Measurements from ENCODE around the gene CKMT2.

Gene CKMT2

DNA sequence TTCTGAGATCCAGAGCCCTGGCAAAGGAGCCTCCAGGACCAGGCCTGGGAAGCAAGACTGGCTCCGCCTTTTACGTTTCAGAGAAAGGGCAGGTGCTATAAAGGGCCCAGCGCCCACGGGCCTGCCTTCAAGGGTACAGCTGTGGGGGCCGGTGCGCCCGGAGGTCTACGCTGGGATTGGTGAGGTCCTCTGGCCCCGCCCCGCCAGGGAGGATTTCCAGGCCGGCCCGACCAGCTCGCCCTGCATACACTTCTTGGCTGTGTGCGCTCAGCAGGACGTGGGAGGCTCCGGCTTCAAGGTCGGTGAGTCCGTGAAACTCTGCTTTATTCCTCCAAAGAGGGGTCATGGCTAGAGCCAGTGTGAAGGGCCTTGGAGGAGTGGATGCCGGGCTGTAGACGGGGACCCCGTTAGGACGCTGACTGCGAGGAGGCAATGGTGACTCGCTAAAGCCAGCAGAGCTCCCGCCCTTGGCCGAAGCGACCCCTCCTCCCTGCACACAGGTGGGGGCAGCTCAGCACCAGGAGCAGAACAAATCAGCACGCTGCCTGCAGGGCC lies at the start of gene CKMT2:
Gene CKMT2, plus strand, starts transcription at position 243 of the 555 bp plus-strand sequence. CDS start 17,811 bp downstream, outside the sequence.
- DNase-seq = no peak

DNA sequence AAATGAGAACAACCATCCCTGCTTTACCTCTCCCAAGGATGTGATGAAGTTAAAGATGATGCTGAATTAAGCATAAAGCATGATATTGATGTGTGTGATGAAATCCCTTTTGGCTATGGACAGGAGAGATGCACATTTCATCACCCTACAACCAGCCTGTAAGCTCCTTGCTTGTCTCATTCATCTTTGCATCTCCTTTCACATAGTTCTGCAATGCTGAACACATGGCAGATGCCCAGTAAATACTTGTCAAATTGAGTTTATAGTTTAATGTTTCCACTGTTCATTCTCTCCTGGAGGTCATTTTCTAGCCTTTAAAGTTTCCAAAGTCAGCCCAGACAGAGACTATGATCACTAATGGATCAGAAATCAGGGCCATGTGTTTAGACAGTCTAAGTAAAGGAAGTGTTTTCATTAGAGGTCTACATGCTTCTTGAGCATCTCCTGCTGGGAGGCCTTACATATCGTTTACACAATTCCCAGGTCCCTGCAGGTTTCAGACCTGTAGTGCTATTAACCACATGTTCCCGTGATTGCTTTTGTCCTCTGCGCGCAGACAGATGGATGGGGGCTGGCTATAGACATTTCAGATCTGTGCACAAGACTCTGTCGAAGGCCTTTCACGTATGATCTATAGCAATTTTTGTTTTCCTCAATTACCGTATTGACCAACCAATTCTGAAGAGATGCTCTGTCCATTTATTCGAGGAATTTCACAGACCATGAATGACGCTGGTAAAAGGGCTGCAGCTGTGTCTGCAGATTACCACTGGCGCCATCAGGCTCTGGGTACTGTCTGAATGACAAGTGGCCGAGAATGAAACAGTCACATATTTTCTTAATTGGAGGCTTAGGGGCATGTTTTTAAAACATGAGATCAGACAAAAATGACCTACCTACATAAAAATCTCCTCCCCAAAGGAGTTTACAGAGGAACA lies 49.0 kb upstream of the CKMT2 start:
- no peak for DNase-seq

DNA sequence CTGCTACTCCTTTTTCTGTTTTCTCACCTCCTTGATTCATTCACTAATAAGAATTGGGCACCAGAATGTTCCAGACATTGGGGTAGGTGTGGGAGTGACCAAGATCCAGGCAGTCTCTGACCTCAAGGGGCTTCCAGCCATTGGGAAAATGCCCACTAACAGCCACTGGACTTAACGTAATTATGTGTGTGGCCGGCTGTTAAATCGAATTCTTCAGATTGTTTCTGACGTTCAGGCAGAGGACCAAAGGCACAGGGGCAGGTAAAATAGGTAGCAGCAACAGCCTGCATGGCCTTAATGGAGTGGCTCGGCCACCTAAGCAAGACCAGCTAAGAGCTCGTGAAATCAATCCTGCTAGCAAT lies 48.4 kb upstream of the CKMT2 start:
- no peak for DNase-seq

DNA sequence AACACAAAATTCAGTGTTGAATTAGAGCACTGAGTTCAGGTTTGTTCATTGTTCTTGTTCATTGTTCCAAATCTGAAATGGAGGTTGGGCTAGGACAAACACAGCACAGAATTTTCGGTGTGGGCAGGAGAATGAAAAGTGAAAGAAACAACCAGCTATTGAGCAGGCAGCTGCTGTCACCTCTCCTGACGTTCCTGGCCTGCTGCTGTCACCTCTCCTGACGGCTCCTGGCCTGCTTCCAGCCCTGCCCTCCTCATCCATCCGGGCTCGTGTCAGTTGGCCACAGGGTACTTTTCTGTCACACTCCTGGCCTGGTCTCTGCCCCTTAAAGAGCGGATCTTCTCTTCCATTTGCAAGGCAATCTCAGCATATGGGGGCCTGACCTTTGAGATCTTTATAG lies 45.2 kb upstream of the CKMT2 start:
- no peak for DNase-seq

DNA sequence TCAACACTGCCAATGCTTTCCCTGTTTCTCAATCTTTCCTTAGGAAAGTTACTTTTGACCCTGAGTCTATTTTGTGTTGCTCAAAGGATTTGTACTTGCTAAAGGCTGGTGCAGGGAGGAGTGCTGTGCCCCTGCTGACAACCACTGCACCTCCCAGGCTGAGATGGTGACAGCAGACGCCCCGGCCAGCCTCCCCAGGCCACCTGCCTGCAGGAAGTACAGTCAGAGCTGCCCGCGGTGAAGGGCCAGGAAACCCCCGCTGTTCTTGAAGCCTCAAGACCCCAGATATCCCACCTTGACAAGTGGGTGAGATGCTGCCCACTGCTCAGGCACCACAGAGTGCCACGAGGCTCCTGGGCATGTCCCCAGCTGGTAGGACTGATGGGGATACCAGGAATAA lies 44.2 kb upstream of the CKMT2 start:
- DNase-seq = no peak

DNA sequence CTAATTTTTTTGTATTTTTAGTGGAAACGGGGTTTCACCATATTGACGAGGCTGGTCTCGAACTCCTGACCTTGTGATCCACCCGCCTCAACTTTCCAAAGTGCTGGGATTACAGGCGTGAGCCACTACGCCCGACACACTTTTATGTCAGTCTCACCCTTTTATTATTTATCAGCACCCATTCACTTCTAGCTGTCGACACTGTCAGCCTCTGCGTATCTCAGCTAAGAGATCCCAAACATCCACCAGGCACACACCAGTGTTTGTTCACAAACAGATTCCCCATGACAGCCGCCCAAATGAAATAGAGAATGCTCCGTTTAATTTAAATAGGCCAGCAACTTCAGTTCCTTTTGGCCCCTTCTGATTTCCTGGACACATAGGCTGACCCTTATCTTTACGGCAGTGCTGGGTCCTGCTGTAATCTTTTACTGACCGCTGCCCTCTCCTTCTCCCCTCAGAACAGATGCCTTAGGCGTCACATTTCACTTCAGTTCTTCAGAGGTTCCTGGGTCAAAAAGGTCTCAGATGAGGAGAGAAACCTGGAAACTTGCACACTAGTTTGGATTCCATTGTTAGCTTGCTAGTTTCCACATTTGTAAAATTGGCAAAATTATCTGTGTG lies 43.1 kb upstream of the CKMT2 start:
- DNase-seq = no peak

DNA sequence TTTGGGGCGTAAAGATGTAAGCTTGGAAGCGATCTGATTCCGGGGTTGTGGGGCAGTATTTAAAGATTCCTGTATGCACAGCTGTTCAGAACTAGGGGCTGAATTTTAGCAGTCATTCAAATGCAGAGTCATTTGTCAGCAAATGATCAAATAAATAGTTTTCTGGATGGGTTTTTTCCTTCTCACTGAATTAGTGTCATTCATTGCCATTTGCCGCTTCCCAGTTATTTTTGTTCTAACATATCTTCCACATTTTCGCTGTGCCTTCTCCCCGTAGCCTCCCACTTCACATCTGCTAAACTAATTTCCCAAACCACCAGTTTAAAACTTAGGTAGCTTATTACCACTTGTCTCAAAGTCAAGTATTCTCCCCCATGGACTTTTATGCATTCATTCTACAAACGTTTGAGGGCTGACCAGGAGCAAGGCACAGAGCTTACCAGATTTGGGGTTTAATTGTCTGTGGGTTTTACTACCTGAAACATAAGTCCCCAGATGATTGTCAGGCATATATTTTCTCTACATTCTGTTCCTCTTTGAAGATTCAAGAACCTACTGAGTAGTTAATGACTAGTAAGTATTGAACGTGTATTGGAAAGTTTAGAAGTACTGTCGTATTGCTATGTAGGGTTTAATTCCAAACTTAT lies 41.3 kb upstream of the CKMT2 start:
- no peak for DNase-seq

DNA sequence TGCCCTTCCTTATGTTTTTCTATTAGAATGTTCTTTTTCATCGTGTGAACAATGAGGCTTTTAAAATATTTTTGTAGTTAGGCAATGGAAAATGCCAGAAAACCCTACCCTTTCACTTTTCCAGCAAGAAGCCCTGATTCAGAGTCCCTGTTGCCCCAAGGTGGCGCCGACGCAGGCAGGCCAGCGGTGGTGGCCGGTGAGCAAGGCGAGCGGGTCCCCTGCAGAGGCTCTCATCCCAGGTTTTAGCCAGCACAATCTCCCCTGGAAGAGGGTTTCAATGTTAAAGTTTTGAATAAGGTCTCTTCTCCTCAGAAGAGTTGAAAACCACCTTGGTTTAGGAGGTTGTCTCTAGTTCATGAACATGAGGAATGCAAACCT lies 40.8 kb upstream of the CKMT2 start:
- DNase-seq = no peak

DNA sequence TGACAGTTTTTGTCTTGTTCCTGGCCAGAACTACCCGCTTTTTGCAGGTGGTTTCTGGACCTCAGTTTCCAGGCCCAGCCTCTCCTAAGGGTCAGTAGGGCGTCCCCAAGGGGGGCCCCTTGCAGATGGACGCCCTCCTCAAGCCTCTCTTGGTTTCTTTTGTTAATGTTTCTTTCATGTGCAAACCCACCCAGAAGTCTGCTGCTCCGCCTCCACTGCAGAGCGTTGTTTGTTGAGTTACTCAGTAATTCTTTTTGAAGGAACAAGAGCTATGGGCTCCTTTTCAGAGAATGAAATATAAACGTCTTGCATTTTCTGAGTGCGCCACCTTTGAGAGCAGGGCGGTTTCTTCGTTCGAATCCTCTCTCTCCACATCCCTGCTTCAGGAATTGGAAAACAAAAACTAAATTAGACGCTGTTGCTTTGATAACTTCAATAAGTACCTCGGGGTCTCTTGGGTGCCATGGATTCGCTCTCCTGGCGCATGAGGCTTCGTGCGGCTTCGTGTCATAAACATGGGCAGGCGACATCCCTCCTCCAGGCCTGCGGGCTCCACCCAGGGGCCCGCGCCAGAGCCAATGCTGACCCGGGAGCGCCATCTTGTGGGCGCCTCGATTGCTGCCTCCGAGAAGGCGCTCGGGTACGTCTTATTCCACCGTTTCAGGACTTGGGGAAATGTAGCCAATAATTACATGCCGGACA lies 38.3 kb upstream of the CKMT2 start:
- peak; percentile 37 for DNase-seq

DNA sequence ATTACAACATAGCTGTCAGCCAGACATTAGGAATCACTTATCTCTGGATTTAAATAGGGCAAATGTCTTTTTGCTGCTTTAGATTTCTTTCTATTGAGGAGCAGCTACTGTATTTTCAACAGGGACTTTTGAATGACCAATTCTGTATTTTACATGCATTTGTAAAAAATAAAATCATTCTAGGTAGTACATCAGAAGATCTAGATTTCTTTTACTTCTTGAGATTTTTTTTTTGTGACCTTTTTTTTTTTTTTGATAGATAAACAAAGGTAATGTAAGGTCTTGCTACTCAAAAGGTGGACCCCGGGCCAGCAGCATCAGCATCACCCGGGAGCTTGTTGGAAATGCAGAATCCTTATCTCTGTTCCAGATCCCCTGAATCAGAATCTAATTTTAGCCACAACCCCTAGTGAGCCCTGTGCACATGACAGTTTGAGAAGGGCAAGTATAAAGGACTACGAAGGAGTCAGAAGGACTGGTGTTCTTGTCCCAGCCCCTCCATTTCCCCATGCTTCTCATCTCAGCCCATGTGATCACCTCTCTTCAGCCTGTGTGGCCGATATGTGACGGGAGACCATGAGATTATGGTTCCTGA lies 37.7 kb upstream of the CKMT2 start:
- no peak for DNase-seq

DNA sequence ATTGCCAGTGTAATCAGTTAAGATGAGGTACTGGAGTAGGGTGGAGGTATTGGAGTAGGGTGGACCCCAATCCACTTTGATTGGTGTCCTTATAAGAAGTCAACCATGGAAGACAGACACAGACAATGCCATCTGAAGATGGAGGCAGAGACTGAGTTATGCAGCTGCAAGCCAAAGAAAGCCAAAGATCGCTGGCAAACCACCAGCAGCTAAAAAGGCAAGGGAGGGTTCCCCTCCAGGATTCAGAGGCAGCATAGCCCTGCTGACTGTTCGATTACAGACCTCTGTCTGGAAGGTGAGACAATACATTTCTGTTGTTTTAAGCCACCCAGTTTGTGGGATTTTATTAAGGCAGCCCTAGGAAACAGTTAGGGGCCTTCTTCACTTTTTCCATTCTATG lies 30.5 kb upstream of the CKMT2 start:
- DNase-seq = no peak

DNA sequence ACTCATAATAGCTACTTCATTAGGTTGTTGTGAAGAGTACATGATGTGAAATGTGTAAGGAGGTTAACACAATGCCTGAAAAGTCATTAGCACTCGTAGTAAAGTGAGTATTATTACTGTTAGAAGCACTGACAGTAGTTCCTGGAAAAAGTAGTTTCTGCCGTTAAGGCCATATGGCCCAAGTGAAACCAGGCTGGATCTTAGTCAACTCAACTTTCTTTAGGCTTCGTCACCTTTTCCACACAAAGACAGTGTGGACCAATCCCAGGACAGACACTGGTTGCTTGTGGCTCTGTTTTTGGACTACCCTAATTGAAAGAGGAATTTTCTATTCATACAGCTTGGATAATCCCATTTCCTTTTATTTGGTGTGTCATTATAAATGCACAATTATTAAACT lies 29.4 kb upstream of the CKMT2 start:
- no peak for DNase-seq

DNA sequence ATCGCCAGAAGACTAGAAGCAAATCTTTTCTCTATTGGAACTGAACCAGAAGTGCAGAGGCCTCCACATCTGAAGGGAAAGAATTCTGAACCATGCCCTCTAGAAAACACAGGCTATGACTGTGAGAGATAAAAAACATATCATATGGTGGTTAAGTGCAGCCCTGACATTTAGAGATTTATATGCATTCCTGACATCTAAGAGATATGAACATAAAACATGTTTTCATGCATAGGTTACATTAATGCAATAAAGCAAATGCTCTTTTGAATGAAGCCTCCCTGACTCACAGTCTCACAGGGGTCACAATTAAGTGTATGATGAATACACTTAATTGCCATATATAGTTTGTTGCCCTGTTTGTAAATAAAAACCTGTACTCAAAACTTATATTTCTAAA lies 28.9 kb upstream of the CKMT2 start:
- DNase-seq = no peak

DNA sequence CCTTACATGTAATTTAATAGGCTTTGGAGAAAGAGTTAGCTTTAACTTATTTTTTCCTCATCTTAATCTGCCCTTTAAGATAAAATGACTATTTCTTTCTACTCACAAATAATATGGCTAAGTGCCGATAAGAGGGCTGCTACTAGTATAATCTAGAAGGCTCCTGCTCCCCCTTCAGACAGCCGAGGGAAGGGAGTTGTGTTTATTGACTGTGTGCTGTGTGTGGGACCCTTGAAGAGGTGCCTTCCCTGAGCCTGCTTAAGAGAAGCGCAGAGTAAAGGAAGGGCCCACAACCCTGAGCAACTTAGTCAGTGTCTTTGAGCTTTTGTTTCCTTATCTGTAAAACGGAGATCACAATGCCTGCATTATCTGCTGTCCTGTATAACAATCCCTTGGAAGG lies 28.1 kb upstream of the CKMT2 start:
- DNase-seq = no peak

DNA sequence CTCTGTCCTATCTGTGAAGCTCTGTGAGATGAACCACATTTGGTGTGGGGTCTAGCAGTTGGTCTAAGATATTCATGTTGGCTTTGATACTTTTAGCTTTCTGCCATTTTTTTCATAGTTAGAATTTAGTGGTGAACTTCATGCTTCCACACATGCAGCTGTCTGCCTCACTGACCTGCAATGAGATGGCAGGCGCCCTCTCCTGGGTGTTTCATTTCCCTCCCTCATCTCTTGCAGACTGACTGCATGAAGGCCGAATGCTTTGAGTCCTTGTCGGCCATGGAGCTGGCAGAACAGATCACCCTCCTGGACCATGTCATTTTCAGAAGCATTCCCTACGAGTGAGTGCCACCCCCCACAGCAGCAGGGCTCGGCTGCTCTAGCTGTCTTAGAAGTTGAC lies 26.1 kb upstream of the CKMT2 start:
- no peak for DNase-seq

DNA sequence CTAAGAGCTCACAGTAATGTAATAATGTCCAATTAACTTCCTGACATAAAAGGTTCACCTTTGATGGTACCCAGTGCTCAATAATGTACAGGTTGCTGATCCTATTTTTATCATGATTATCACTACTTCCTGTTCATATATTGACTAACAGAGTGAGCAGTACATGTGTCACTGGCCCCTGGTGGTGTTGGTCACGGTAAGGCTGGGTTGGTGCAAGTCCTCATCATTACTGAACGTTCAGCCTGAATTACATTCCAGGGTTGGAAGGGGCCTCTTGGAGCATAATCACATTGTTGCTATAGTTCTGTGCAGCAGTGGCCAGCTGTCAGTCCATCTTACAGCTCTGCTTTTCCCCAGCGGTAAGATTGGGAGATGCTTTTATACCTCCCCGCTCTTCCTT lies 24.2 kb upstream of the CKMT2 start:
- no peak for DNase-seq

DNA sequence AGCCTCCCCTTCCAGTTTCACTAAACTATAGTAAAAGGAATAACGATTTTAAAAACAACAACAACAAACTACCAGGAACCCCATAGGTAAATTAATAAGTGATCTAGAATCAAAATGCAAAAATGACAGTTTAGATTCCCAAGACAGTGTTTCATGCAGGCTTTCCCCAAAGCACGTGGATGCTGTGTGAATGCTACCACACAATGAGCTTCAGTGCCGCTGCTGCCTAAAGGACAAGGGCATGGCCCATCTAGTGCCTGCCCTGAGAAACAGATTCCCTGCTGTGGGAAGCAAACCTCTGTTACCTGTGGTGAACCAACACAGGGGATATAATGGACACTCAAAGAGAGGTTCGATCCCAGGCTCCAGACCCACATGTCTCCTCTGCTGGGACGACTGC lies 23.7 kb upstream of the CKMT2 start:
- no peak for DNase-seq

DNA sequence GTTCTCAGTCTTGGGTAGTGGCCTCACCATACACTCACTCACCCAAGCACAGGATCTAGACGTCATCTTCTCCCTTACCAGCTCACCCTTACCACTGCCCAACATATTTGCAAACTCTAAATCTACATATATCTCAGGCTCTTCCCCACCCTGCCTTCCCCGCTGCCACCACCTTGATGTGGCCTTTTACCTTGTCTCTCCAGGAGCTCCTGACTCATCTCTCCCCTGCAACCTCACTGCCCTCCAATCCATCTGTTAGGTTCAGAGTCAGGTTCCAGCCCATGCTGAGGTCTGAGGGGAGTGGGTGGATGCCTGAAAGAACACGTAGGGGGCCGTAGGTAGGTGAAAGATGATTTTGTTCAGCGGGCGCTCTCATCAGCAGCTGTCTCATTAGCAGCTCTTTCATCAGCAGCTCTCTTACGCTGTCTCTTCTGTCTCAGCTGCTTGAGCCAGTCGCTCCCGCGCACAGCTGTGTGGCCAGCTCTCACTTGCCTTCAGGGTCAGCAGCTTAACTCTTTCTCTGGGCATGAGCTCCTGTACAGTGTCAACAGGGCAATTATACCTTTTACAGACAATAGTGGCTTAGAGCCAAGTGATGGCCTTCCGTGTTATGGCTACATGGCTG lies 23.1 kb upstream of the CKMT2 start:
- DNase-seq = no peak

DNA sequence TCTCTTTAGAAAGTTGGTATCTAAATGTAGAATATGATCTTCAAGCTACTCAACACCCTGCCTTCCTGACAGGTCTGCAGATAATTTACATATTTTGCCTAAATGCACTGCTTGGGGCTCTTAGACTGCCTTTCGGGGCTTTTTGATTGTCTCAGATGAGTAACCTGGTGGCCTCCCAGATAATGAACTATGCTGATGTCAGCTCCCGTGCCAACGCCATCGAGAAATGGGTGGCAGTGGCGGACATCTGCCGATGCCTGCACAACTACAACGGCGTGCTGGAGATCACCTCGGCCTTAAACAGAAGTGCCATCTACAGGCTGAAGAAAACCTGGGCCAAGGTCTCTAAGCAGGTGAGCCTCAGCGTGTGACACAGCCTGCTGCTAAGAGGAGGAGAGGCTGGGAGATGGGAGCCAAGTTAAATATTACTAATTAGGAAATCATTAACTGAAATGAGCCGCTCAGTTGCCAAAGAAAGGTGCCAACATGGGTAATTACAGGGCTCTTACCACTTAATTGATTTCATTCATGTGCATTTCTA lies 20.8 kb upstream of the CKMT2 start:
- no peak for DNase-seq

DNA sequence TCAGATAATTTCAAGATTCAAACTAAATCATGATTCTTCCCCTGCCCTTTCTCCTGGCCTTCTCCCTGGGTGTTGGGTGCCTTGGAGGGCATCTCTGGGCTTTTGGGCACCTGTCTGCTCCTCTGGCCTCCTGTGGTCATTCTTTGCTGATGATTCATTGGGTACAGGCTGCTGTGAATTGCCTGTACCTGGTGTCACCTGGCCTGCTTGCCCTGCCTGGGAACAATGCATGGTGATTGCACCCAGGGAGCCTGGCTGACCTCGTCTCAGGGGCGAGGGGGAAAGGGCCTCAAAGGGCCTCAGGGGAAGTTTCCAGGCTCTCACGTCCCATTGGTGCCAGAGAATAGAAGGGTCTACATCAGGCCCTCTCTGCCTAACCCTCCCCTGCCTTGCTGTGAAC lies 20.1 kb upstream of the CKMT2 start:
- DNase-seq = no peak

DNA sequence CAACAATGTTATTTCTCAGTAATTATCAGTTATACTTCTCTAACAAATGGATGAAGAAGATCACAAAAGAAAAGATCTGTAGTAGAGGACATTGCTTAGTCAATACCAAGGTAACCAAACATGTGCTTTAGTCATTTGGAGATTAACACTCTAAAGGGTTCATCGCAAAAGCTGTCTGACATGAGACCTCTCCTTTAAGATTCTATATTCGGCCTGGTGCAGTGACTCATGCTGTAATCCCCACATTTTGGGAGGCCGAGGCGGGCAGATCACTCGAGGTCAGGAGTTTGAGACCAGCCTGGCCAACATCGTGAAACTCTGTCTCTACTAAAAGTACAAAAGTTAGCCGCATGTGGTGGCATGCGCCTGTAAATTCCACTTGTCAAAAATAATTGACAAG lies 18.3 kb upstream of the CKMT2 start:
- no peak for DNase-seq

DNA sequence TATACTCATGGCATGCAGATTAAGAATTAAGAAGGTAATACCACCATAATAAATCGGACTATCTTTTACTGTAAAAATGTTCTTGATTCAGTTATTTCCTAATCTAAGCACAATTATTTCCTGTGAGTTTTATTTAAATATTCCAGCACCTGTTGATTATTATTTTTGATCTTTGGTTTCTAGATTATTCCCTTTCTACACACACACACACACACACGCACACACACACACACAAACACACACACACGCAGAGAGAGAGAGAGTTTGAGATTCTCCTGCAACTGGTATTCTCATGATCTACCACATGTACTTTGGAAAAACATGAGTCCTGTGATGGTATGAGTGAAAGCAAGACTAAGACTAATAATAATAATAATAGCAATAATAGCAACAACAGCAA lies 17.0 kb upstream of the CKMT2 start:
- DNase-seq = no peak
